Epidermal melanocyte (primary cell): Measurements from ENCODE around the gene SEMA3A.

Experiments used
- DNase-seq: peaks from one replicate; pipeline ENCODE4 v3.0.0; 2011; ENCODE audit warnings: low spot score; ENCODE audit not compliant: insufficient read length

The SEMA3A gene

GRCh38 chr7:84112771-84113170, 81.8 kb downstream of the SEMA3A start:
- no peak for DNase-seq

GRCh38 chr7:84111842-84112241, 82.7 kb downstream of the SEMA3A start:
- no peak for DNase-seq

- no peak for DNase-seq
Observed at GRCh38 chr7:84110400-84110799, 84.2 kb downstream of the SEMA3A start.

GRCh38 chr7:84108787-84109186, 85.8 kb downstream of the SEMA3A start:
- no peak for DNase-seq

GRCh38 chr7:84108119-84108518, 86.5 kb downstream of the SEMA3A start:
- DNase-seq = no peak

GRCh38 chr7:84107259-84107658, 87.3 kb downstream of the SEMA3A start:
- no peak for DNase-seq

- DNase-seq = no peak
Observed at GRCh38 chr7:84106291-84106690, 88.3 kb downstream of the SEMA3A start.

GRCh38 chr7:84105586-84105985, 89.0 kb downstream of the SEMA3A start:
- no peak for DNase-seq

GRCh38 chr7:84104826-84105225, 89.8 kb downstream of the SEMA3A start:
- no peak for DNase-seq

- DNase-seq = no peak
Observed at GRCh38 chr7:84102213-84102612, 92.4 kb downstream of the SEMA3A start.

- no peak for DNase-seq
Observed at GRCh38 chr7:84100866-84101265, 93.7 kb downstream of the SEMA3A start.

GRCh38 chr7:84095971-84096370, 98.6 kb downstream of the SEMA3A start:
- DNase-seq = no peak

- no peak for DNase-seq
Observed at GRCh38 chr7:84092207-84092606, 102.4 kb downstream of the SEMA3A start.

GRCh38 chr7:84091318-84091717, 103.3 kb downstream of the SEMA3A start:
- DNase-seq = no peak

GRCh38 chr7:84088802-84089201, 105.8 kb downstream of the SEMA3A start:
- DNase-seq = no peak

GRCh38 chr7:84085998-84086397, 108.6 kb downstream of the SEMA3A start:
- no peak for DNase-seq

GRCh38 chr7:84085147-84085546, 109.4 kb downstream of the SEMA3A start:
- DNase-seq = no peak

GRCh38 chr7:84083846-84084245, 110.7 kb downstream of the SEMA3A start:
- no peak for DNase-seq

- DNase-seq = no peak
Observed at GRCh38 chr7:84081973-84082522, 112.5 kb downstream of the SEMA3A start.

GRCh38 chr7:84077336-84077735, 117.3 kb downstream of the SEMA3A start:
- DNase-seq = no peak

- DNase-seq = no peak
Observed at GRCh38 chr7:84076219-84076618, 118.4 kb downstream of the SEMA3A start.

GRCh38 chr7:84073186-84073875, 121.3 kb downstream of the SEMA3A start:
- DNase-seq = no peak

- DNase-seq = no peak
Observed at GRCh38 chr7:84070770-84071169, 123.8 kb downstream of the SEMA3A start.
